Measurements from ENCODE around the gene DAZAP2. TPM values are rescaled to one million over a fixed set of nuclear protein-coding genes. Genes with fewer than 3 reads are reported as not detected.

Gene DAZAP2
- total and polyA plus RNA-seq, 2 of the 13 experiments (the other 11 are each of a cell fraction or from before 2014, with no cell fraction given) = 64.5 to 222 TPM

GRCh38 chr12:51238510-51239334 is at the start of gene DAZAP2 (continued):
- TF ChIP-seq ZNF747 (CRISPR knock-in tag; IDR thresholded peaks at IDR 0.05; ENCODE audit: borderline replicate concordance) (no peak), HINFP (CRISPR knock-in tag; IDR thresholded peaks at IDR 0.05; ENCODE audit: low read depth) (0 out of 2 replicates have a peak, but pooled peaks have one; percentile 33), ZNF558 (CRISPR knock-in tag; IDR thresholded peaks at IDR 0.05; ENCODE audit: borderline replicate concordance) (0 out of 2 replicates have a peak, but pooled peaks have one; percentile 24), ZNF780A (CRISPR knock-in tag; IDR thresholded peaks at IDR 0.05) (no peak), ZMAT5 (CRISPR knock-in tag; IDR thresholded peaks at IDR 0.05; ENCODE audit: borderline replicate concordance, low read depth) (no peak), TP53 (CRISPR knock-in tag; conservative IDR thresholded peaks at IDR 0.05) (peak; percentile 87; the same call in 1 of the 2 replicates), CCAR2 (optimal IDR thresholded peaks at IDR 0.05; ENCODE audit: low read depth, low read length) (no peak), GLI4 (CRISPR knock-in tag; IDR thresholded peaks at IDR 0.05; ENCODE audit: borderline replicate concordance) (no peak), POGK (CRISPR knock-in tag; conservative IDR thresholded peaks at IDR 0.05) (peak; percentile 68; the same call in 1 of the 2 replicates), DMAP1 (CRISPR knock-in tag; IDR thresholded peaks at IDR 0.05) (peak; percentile 76; the same call in 1 of the 2 replicates), PATZ1 (CRISPR knock-in tag; IDR thresholded peaks at IDR 0.05) (peak; percentile 82), HNRNPLL (IDR thresholded peaks at IDR 0.05; ENCODE audit: low read depth, low read length, poor library complexity, severe bottlenecking) (peak; percentile 89), MED8 (CRISPR knock-in tag; IDR thresholded peaks at IDR 0.05; ENCODE audit: insufficient replicate concordance) (no peak), SKIL (CRISPR knock-in tag; IDR thresholded peaks at IDR 0.05; ENCODE audit: borderline replicate concordance) (no peak), SIX1 (CRISPR knock-in tag; IDR thresholded peaks at IDR 0.05; ENCODE audit: borderline replicate concordance) (no peak), EEA1 (CRISPR knock-in tag; IDR thresholded peaks at IDR 0.05; ENCODE audit: borderline replicate concordance) (no peak; the same call in 1 of the 2 replicates)

Data from HepG2 (cell line).